NT2/D1 (cell line): ENCODE results near the gene FLRT2.

ENCODE experiments used
- DNase-seq: peaks from one replicate; pipeline ENCODE4 v3.0.0-alpha.2; 2011; ENCODE audit warnings: low read depth, low spot score
- H3K27me3 ChIP-seq: 2 replicates; pipeline ENCODE4 v1.6.0; 2011; ENCODE audit warnings: mild to moderate bottlenecking; ENCODE audit not compliant: insufficient read length, insufficient read depth
- H3K36me3 ChIP-seq: 2 replicates; pipeline ENCODE4 v1.6.1; 2011; ENCODE audit warnings: mild to moderate bottlenecking, low read length, mixed read lengths; ENCODE audit not compliant: insufficient read depth, insufficient read length
- H3K4me1 ChIP-seq: 2 replicates; pipeline ENCODE4 v1.5.1; 2011; ENCODE audit not compliant: insufficient read depth, insufficient read length
- H3K4me3 ChIP-seq: 2 replicates; pipeline ENCODE4 v1.5.1; 2011; ENCODE audit warnings: low read depth; ENCODE audit not compliant: insufficient read length
- H3K9ac ChIP-seq: 2 replicates; pipeline ENCODE4 v1.6.0; 2011; ENCODE audit warnings: low read depth; ENCODE audit not compliant: insufficient read length
- H3K9me3 ChIP-seq: 2 replicates; pipeline ENCODE4 v1.5.1; 2011; ENCODE audit warnings: mild to moderate bottlenecking, low read length; ENCODE audit not compliant: insufficient read depth
- SUZ12 ChIP-seq: IDR thresholded peaks from 2 replicates; pipeline ENCODE4 v1.6.1; 2011; ENCODE audit not compliant: insufficient read length, insufficient read depth; ENCODE audit errors: extremely low read depth
- YY1 ChIP-seq: IDR thresholded peaks from 2 replicates; pipeline ENCODE4 v1.6.1; 2011; ENCODE audit not compliant: insufficient read length, insufficient read depth
- ZNF274 ChIP-seq: IDR thresholded peaks from 2 replicates; pipeline ENCODE4 v1.6.1; 2011; ENCODE audit warnings: mild to moderate bottlenecking, low read depth, low read length

The FLRT2 gene

DNA sequence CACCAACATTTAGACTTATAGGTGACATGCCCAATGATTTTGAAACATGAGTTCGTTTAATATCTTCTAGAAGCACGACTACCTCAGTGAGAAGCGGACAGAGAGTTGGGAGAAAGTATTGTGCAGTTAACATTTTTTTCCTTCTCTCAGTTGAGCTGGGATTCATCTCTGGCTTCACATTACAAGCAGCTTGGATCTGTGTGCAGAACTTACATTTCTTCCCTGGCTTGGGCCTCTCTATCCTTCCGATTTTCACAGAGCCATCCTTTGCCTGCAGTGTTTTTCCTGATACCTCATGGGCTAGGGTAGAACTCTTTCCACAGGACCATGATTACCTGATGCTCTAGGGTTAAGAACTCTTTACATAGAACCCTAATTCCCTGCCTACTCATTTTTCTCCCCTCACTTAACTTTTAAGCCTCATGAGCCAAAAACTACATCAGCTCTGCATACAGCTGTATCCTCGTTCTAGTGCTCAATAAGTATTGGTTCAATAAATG, 86.5 kb downstream of the FLRT2 start:
- Histone ChIP-seq H3K4me3 (no peak overlapping the region), H3K4me1 (no peaks in the 10 kb centered on the region), H3K36me3 (peaks cover 4% of the 10 kb centered on the region), H3K9ac (no peak overlapping the region), H3K9me3 (no peaks in the 10 kb centered on the region), H3K27me3 (no peaks in the 10 kb centered on the region)
- TF ChIP-seq ZNF274: no peak
- no peak for TF ChIP-seq YY1
- TF ChIP-seq SUZ12: no peak
- no peak for DNase-seq

DNA sequence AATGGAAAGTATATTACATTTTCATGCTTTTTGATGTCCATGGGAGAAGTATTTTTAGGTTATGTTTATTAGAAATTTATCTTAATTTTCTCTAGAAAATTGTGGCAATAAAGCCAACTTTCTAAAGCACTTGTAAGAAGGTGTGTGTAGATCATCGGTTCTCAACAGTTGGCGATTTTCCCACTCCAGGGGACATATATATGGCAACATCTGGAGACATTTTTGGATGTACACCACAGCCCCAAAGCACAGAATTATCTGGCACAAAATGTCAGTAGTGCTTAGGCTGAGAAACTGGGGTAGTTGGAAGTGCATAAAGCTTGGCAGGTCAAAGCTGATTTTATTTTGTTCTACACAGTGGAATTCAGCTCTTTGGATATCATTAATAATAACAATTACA, 86.9 kb downstream of the FLRT2 start:
- Histone ChIP-seq H3K27me3 (no peaks in the 10 kb centered on the region), H3K9ac (no peak overlapping the region), H3K4me3 (no peak overlapping the region), H3K9me3 (no peaks in the 10 kb centered on the region), H3K36me3 (peaks cover 9% of the 10 kb centered on the region), H3K4me1 (no peaks in the 10 kb centered on the region)
- DNase-seq: no peak
- TF ChIP-seq YY1 (no peak), ZNF274 (no peak), SUZ12 (no peak)

DNA sequence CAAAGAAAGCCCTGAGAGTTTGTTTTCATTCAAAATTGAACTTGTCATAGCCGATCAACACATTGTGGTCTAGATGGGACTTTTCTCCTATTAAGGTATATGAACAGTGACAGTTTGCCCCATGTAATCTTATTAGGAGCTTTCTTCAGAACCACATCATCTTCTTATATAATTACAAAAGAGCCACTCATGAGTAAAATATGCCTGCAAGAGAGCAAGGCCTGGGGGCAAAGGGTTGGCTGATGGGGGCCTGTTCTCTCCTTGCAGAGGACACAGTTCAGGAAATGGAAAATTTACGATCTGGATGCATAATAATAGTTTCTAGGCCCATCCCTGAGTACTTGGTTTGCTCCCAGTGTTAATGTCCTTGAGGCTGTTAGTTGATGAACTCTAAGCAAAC, 87.8 kb downstream of the FLRT2 start:
- H3K27me3 ChIP-seq: no peaks in the 10 kb centered on the region
- H3K9ac ChIP-seq: no peak overlapping the region
- H3K4me1 ChIP-seq: no peaks in the 10 kb centered on the region
- DNase-seq: peak; percentile 6
- H3K36me3 ChIP-seq: peaks cover 18% of the 10 kb centered on the region
- TF ChIP-seq SUZ12 (no peak), YY1 (no peak), ZNF274 (no peak)
- no peaks in the 10 kb centered on the region for H3K9me3 ChIP-seq
- H3K4me3 ChIP-seq: no peak overlapping the region

DNA sequence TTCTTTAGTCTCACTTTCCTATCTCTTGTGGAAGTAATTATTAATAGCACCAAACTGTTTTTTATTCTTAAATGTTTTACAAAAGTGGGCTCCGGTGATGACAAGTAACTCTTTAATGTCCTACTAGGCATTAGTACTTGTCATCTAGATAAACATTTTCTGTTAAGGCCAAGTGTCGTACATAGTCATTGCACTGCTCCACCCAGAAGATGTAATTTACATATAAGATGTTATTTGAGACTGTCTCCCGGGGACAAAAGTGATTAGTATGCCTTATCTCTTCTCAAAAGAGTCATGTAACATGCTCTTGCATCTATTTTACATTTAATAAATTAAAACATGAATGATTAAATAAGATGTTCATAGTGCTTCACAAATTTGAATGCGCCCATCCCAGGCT, 88.4 kb downstream of the FLRT2 start:
- no peaks in the 10 kb centered on the region for H3K9me3 ChIP-seq
- TF ChIP-seq YY1: no peak
- TF ChIP-seq ZNF274: no peak
- no peak for TF ChIP-seq SUZ12
- peaks cover 23% of the 10 kb centered on the region for H3K36me3 ChIP-seq
- H3K27me3 ChIP-seq: no peaks in the 10 kb centered on the region
- DNase-seq: no peak
- H3K4me3 ChIP-seq: no peak overlapping the region
- H3K4me1 ChIP-seq: no peaks in the 10 kb centered on the region
- no peak overlapping the region for H3K9ac ChIP-seq

DNA sequence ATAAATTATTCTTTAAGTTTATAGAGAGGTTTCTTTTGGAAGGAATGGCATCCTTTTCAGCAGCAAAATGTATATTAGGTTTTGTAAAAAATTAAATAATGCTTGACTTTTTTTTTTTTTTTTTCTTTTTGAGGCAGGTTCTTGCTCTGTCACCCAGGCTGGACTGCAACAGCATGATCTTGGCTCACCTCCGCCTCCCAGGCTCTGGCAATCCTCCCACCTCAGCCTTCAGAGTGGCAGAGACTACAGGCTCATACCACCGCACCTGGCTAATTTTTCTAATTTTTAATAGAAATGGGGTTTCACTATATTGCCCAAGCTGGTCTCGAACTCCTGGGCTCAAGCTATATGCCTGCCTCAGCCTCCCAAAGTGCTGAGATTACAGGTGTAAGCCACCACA, 89.0 kb downstream of the FLRT2 start:
- no peaks in the 10 kb centered on the region for H3K9me3 ChIP-seq
- H3K4me1 ChIP-seq: no peaks in the 10 kb centered on the region
- H3K4me3 ChIP-seq: no peak overlapping the region
- H3K9ac ChIP-seq: no peak overlapping the region
- TF ChIP-seq YY1 (no peak), SUZ12 (no peak), ZNF274 (no peak)
- peaks cover 25% of the 10 kb centered on the region for H3K36me3 ChIP-seq
- H3K27me3 ChIP-seq: no peaks in the 10 kb centered on the region
- no peak for DNase-seq

DNA sequence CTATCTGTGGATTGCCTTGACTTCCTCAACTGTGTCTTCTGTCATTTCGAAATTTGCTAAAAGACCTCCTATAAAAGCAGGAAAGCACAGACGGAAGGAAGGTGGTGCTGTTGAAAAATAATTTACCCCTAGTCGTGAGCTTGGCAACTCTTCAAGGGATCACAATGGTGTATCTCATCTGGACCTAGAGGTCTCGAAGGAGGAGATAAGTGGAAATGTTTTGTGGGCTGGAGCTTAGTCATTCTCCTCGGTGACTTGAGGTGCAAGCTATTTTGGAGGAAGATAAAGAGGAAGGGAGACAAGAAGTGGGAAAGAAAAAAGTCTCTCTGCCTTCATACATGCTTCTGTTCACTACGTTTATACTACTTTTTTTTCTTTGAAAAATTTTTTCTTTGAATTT, 89.9 kb downstream of the FLRT2 start:
- Histone ChIP-seq H3K4me3 (no peak overlapping the region), H3K9me3 (no peaks in the 10 kb centered on the region), H3K27me3 (no peaks in the 10 kb centered on the region), H3K36me3 (peaks cover 25% of the 10 kb centered on the region), H3K4me1 (no peaks in the 10 kb centered on the region), H3K9ac (no peak overlapping the region)
- TF ChIP-seq SUZ12: no peak
- TF ChIP-seq ZNF274: no peak
- TF ChIP-seq YY1: no peak
- no peak for DNase-seq

DNA sequence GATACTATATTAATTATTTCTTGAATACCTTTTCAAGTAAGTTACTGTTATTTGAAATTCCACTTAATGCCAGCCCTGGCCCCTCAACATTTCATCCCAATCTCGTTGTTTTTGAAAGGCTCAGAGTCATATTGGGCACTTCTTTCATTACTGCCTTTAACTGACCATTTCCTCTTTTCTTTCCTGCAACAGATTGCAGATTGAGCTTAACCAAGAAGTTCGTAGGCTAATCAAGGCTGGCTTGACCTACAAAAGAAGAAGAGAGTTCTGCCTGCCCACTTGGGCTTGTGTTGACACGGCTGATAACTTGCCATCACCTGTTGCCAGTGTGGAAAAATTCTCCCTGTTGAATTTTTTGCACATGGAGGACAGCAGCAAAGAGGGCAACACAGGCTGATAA, 91.0 kb downstream of the FLRT2 start:
- Histone ChIP-seq H3K9ac (no peak overlapping the region), H3K27me3 (no peaks in the 10 kb centered on the region), H3K4me1 (no peaks in the 10 kb centered on the region), H3K36me3 (peaks cover 25% of the 10 kb centered on the region), H3K9me3 (no peaks in the 10 kb centered on the region), H3K4me3 (no peak overlapping the region)
- DNase-seq: no peak
- no peak for TF ChIP-seq ZNF274

DNA sequence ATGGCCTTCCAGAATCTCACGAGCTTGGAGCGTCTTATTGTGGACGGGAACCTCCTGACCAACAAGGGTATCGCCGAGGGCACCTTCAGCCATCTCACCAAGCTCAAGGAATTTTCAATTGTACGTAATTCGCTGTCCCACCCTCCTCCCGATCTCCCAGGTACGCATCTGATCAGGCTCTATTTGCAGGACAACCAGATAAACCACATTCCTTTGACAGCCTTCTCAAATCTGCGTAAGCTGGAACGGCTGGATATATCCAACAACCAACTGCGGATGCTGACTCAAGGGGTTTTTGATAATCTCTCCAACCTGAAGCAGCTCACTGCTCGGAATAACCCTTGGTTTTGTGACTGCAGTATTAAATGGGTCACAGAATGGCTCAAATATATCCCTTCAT, 92.2 kb downstream of the FLRT2 start:
- Histone ChIP-seq H3K4me3 (no peak overlapping the region), H3K36me3 (peaks cover 25% of the 10 kb centered on the region), H3K9me3 (no peaks in the 10 kb centered on the region), H3K9ac (no peak overlapping the region), H3K27me3 (no peaks in the 10 kb centered on the region), H3K4me1 (no peaks in the 10 kb centered on the region)
- no peak for DNase-seq
- TF ChIP-seq ZNF274 (no peak), YY1 (no peak)
